ENCODE results near the gene ARHGEF5.

GRCh38 chr7:144403649-144404061, 48.5 kb downstream of the ARHGEF5 start, which contains the start of gene NOBOX:
- TF ChIP-seq CTCF (IDR thresholded peaks at IDR 0.05; ENCODE audit: low read depth, low read length) (no peak), EZH2phosphoT487 (IDR thresholded peaks at IDR 0.05; ENCODE audit: low read depth) (no peak)
